Subcutaneous adipose tissue (tissue), 4 donors: ENCODE measurements around the gene GPC5. TPM values are rescaled to one million over a fixed set of nuclear protein-coding genes. Genes with fewer than 3 reads are reported as not detected.

Experiments used
- CTCF ChIP-seq: fragments of 450-650 bp; IDR thresholded peaks from one replicate; pipeline ENCODE4 v1.5.1; 2016; ENCODE audit warnings: low read depth, mild to moderate bottlenecking, control low read depth, antibody characterized with exemption, moderate library complexity
- total RNA-seq, 4 donors: library from RNA; depleted of rRNA; stranded (reverse); fragments of >200 nt; gene quantifications; one replicate each; pipeline ENCODE4 v1.1.0, GENCODE V29; 2016

The GPC5 gene
- total RNA-seq, 4 donors from 2014 or later, result 0.16 to 0.44 TPM; not detected in 2

GRCh38 chr13:92265408-92265807 is 867.0 kb downstream of the GPC5 start:
- TF ChIP-seq CTCF, result no peak

GRCh38 chr13:92270990-92271389 is 872.6 kb downstream of the GPC5 start:
- TF ChIP-seq CTCF, result no peak

GRCh38 chr13:92272177-92272576 is 873.8 kb downstream of the GPC5 start:
- no peak for TF ChIP-seq CTCF

- TF ChIP-seq CTCF, result no peak
Measured at GRCh38 chr13:92297971-92298942, 899.8 kb downstream of the GPC5 start.

- TF ChIP-seq CTCF, result no peak
Measured at GRCh38 chr13:92300651-92301050, 902.2 kb downstream of the GPC5 start.

DNA sequence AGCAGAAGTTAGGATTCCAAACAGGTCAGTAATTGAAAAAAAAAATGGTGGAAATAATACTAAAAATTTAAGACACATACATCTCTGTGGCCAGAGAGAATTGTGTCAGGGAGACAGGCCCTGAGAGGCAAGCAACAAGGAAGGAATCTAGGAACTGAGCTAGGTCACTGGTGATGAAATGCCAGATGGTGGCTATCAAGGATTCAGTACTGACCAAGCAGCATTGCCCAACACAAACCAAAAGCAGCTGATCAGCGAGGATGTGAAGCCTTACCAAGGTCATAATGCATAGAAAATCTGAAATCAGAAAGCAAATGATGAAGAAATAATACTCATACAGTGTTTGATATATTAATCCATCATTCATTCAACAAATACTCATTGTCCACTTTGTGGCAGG is 905.0 kb downstream of the GPC5 start:
- no peak for TF ChIP-seq CTCF

- TF ChIP-seq CTCF, result no peak
Measured at GRCh38 chr13:92307752-92308151, 909.3 kb downstream of the GPC5 start.
